ENCODE data around the gene LAMC3. TPM values are rescaled to one million over a fixed set of nuclear protein-coding genes. Genes with fewer than 3 reads are reported as not detected.

LAMC3 gene
- total and polyA plus RNA-seq, 9 of the 15 experiments (the other 6 are each of a cell fraction or from before 2014, with no cell fraction given): 0.10 TPM; not detected in 8

DNA sequence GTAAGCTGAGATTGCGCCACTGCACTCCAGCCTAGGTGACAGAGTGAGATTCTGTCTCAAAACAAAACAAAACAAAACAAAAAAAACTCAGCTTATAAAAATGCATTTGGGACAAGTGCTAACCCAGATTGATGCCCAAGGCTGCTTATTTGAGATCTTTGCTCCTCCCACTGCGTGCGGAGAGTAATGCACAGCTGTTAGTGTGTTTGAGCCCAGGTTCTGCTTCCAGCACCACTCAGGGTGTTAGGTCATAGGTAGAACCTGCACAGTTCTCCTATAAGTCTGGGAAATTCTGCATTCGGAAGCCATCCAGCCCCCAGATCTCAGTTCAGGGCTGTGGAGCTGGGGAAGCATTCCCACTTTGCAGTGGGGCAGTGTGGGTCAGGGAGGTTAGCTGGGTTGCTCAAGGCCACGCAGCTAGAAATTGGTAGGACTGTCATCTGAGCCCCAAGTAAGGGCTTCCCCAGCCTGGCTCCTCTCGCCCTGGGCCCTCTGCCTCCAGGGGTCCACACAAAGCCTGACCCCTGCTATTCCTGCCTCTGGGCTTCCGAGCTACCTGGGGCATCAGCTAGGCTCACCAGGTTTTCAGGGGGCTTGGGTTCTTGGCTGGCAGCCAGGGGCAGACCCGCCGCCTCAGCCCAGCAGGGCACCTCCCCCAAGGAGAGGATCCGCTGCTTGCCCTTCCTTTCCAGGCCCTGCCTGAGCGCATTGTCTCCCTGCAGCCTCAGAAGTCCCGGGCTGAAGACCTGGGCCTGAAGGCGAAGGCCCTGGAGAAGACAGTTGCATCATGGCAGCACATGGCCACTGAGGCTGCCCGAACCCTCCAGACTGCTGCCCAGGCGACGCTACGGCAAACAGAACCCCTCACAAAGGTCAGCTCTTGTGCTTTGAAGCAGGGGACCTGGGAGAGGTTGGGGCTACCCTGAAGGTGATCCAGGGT lies 69.7 kb downstream of the LAMC3 start:
- POLR2A ChIA-PET: interaction anchor here (0.5 to 99.3 kb wide), 11 partner anchors 10 to 260 kb away, joined by 3 to 3336 read pairs (median 4); partner anchors contain the start of genes AIF1L and NUP214
- FAIRE-seq (no peak), ATAC-seq (peak; percentile 7), DNase-seq (ENCODE audit: extremely low read depth in 1 of 4, low spot score in 3 of 4) (peak in 2 of 4 experiments; percentile 57 to 61)
- in situ Hi-C loops (cut with MboI) (no loop called here), intact Hi-C loops (cut with micrococcal nuclease) (no loop called here)
- H3K9me1 ChIP-seq (ENCODE audit: control insufficient read depth, insufficient read depth, low read length): peaks cover 8% of the 10 kb centered on the region
- H3K36me3 ChIP-seq (ENCODE audit: control insufficient read depth, insufficient read depth, low read length): no peaks in the 10 kb centered on the region
- peak overlapping the region in 1 of 2 experiments; percentile 31; a peak in 1 of 4 replicates for H3K9ac ChIP-seq (ENCODE audit: insufficient read depth in 1 of 2, low read depth in 2 of 2, low read length in 2 of 2)
- CTCF ChIA-PET (ENCODE audit: low intra/inter-chr PET ratio): no interaction called here
- H3K9me3 ChIP-seq (replicated peaks; ENCODE audit: control insufficient read depth, insufficient read depth, low read depth, low read length): no peaks in the 10 kb centered on the region
- TF ChIP-seq FOXA1 (IDR thresholded peaks at IDR 0.05; ENCODE audit: borderline replicate concordance) (no peak), KAT8 (IDR thresholded peaks at IDR 0.05; ENCODE audit: low read depth) (no peak), E2F1 (CRISPR knock-in tag; IDR thresholded peaks at IDR 0.05) (0 out of 2 replicates have a peak, but pooled peaks have one; percentile 52)
- peaks cover 43% of the 10 kb centered on the region for H4K20me1 ChIP-seq (replicated peaks; ENCODE audit: control insufficient read depth, insufficient read depth, low read length)
- 6% methylated on average over 17 of the region's 17 CpGs for WGBS (ENCODE audit: insufficient coverage, low coverage, missing lambda C conversion rate)
- peak overlapping the region; percentile 4; the same call in 1 of the 2 replicates for H2AFZ ChIP-seq (ENCODE audit: low read depth, low read length)
- H3K79me2 ChIP-seq (ENCODE audit: control insufficient read depth, insufficient read depth, low read length): no peaks in the 10 kb centered on the region
- H3K27me3 ChIP-seq (ENCODE audit: control insufficient read depth in 2 of 2, insufficient read depth in 2 of 2, low read length in 2 of 2): peaks cover 81 to 94% of the 10 kb centered on the region in 2 experiments
- no peak overlapping the region for H3K4me2 ChIP-seq (ENCODE audit: insufficient read depth, low read length)
- peaks cover 3 to 17% of the 10 kb centered on the region in 2 experiments; a peak in 2 of 5 replicates for H3K4me1 ChIP-seq (replicated peaks in 1 of 2; ENCODE audit: control insufficient read depth in 2 of 2, insufficient read depth in 2 of 2, low read length in 2 of 2)
- no TSS peak for BruUV-seq (replicated peaks)
- no peak overlapping the region for H3K27ac ChIP-seq (ENCODE audit: extremely low read depth, low read depth, low read length)
- H3K4me3 ChIP-seq: no peak overlapping the region

All from K562 (cell line).